Neural cell (in vitro differentiated cells): ENCODE data around the gene CIAPIN1. TPM values are rescaled to one million over a fixed set of nuclear protein-coding genes. Genes with fewer than 3 reads are reported as not detected.

ENCODE experiments used
- H2AFZ ChIP-seq: fragments of 200-600, 300-800 bp; sonication (generic), shearing (Covaris generic); 2 replicates; pipeline ENCODE4 v1.6.0; 2014; ENCODE audit warnings: low read depth, mild to moderate bottlenecking, antibody characterized with exemption, low read length, moderate library complexity
- H3F3A ChIP-seq: fragments of 200-600 bp; shearing (Covaris generic); 2 replicates; pipeline ENCODE4 v1.6.1; 2016; ENCODE audit warnings: mild to moderate bottlenecking, moderate library complexity, mixed read lengths, antibody characterized with exemption, low read length; ENCODE audit not compliant: insufficient read depth, poor library complexity, severe bottlenecking
- H3K27ac ChIP-seq: fragments of 200-600, 300-800 bp; sonication (generic), shearing (Covaris generic); 2 replicates; pipeline ENCODE4 v1.5.1; 2014; ENCODE audit warnings: mild to moderate bottlenecking, low read length, moderate library complexity
- H3K27me3 ChIP-seq: fragments of 300-800, 200-600 bp; sonication (generic), shearing (Covaris generic); 2 replicates; pipeline ENCODE4 v1.6.0; 2014; ENCODE audit warnings: mild to moderate bottlenecking, low read depth, low read length, moderate library complexity; ENCODE audit not compliant: insufficient read depth
- H3K36me3 ChIP-seq: fragments of 300-800, 200-600 bp; sonication (generic), shearing (Covaris generic); 2 replicates; pipeline ENCODE4 v1.5.1; 2014; ENCODE audit warnings: mild to moderate bottlenecking, antibody characterized with exemption, low read length, moderate library complexity; ENCODE audit not compliant: insufficient read depth
- H3K4me2 ChIP-seq: fragments of 300-800, 200-600 bp; sonication (generic), shearing (Covaris generic); 2 replicates; pipeline ENCODE4 v1.6.0; 2014; ENCODE audit warnings: mild to moderate bottlenecking, low read length
- H3K4me3 ChIP-seq: fragments of 300-800, 200-600 bp; sonication (generic), shearing (Covaris generic); 2 replicates; pipeline ENCODE4 v1.5.1; 2014; ENCODE audit warnings: mild to moderate bottlenecking, low read length, moderate library complexity
- H3K79me2 ChIP-seq: fragments of 200-600 bp; shearing (Covaris generic); replicated peaks from 2 replicates; pipeline ENCODE4 v1.6.0; 2014; ENCODE audit warnings: mild to moderate bottlenecking, low read length, moderate library complexity; ENCODE audit not compliant: insufficient read depth
- H3K9ac ChIP-seq: fragments of 300-800, 200-600 bp; sonication (generic), shearing (Covaris generic); 2 replicates; pipeline ENCODE4 v1.6.1; 2016; ENCODE audit warnings: mild to moderate bottlenecking, low read length, mixed read lengths
- H3K9me2 ChIP-seq: fragments of 200-600 bp; shearing (Covaris generic); 2 replicates; pipeline ENCODE4 v1.6.1; 2016; ENCODE audit warnings: mild to moderate bottlenecking, low read length, mixed read lengths; ENCODE audit not compliant: insufficient read depth
- H3K9me3 ChIP-seq: fragments of 200-600, 300-800 bp; sonication (generic), shearing (Covaris generic); 2 replicates; pipeline ENCODE4 v1.6.1; 2016; ENCODE audit warnings: mild to moderate bottlenecking, mixed run types, low read length, moderate library complexity, mixed read lengths
- H4K20me1 ChIP-seq: fragments of 200-600 bp; shearing (Covaris generic); 2 replicates; pipeline ENCODE4 v1.6.1; 2016; ENCODE audit warnings: mild to moderate bottlenecking, mixed run types; ENCODE audit not compliant: insufficient read depth
- EZH2 ChIP-seq: fragments of 200-600, 300-800 bp; shearing (Covaris generic), sonication (generic); IDR thresholded peaks from 2 replicates; pipeline ENCODE4 v1.6.1; 2014; ENCODE audit warnings: antibody characterized with exemption, low read length, borderline replicate concordance, mild to moderate bottlenecking; ENCODE audit not compliant: insufficient read depth, poor library complexity, severe bottlenecking
- MXI1 ChIP-seq: fragments of 450-650 bp; conservative IDR thresholded peaks from 2 replicates; pipeline ENCODE4 v1.6.1; 2014; ENCODE audit warnings: antibody characterized with exemption, mild to moderate bottlenecking; ENCODE audit not compliant: poor library complexity, severe bottlenecking
- POLR2AphosphoS5 ChIP-seq: IDR thresholded peaks from 2 replicates; pipeline ENCODE4 v1.6.1; 2012
- RAD21 ChIP-seq: fragments of 450-650 bp; conservative IDR thresholded peaks from 2 replicates; pipeline ENCODE4 v1.6.1; 2014; ENCODE audit warnings: antibody characterized with exemption, mild to moderate bottlenecking, moderate library complexity
- SMC3 ChIP-seq: fragments of 450-650 bp; conservative IDR thresholded peaks from 2 replicates; pipeline ENCODE4 v1.6.1; 2014; ENCODE audit warnings: antibody characterized with exemption, mild to moderate bottlenecking, moderate library complexity; ENCODE audit not compliant: poor library complexity
- TAF1 ChIP-seq: IDR thresholded peaks from 2 replicates; pipeline ENCODE4 v1.6.1; 2012; ENCODE audit warnings: low read depth
- polyA plus RNA-seq: library from polyadenylated mRNA; depleted of rRNA; stranded (reverse); fragments of >200 nt; gene quantifications from 2 replicates; pipeline ENCODE4 v1.2.3, GENCODE V29; 2014
- TF ChIP-seq, protein P1 (sequence below): fragments of 450-650 bp; IDR thresholded peaks from 2 replicates; pipeline ENCODE4 v1.5.1; 2014; ENCODE audit warnings: antibody characterized with exemption, mild to moderate bottlenecking, moderate library complexity; ENCODE audit not compliant: poor library complexity, severe bottlenecking
- TF ChIP-seq, protein P2 (sequence below): IDR thresholded peaks from 2 replicates; pipeline ENCODE4 v1.6.1; 2012; ENCODE audit warnings: borderline replicate concordance

The CIAPIN1 gene
- polyA plus RNA-seq, 1 donor from 2014 or later = 117 TPM

DNA sequence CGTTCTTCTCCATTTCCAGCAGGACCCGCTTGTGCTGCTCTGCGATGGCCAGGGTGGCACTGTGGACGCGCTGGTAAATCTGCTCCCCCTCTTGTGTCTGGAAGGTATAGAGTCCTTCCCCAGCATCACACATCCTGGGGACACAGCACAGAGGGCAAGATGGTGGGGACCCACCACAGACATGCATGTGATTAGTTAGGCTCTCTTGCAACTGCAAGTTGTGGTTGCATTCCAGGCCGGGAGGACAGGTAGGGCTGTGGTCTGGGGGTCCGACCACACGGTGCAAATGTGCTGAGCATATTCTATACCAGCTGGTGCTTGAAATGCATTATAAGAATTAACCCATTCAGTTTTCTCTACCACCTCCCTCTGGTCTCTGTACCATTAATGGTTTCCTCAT, 26.7 kb upstream of the CIAPIN1 start:
- Histone ChIP-seq H3K27ac (no peak overlapping the region), H3K36me3 (no peaks in the 10 kb centered on the region), H3K4me2 (no peak overlapping the region)

DNA sequence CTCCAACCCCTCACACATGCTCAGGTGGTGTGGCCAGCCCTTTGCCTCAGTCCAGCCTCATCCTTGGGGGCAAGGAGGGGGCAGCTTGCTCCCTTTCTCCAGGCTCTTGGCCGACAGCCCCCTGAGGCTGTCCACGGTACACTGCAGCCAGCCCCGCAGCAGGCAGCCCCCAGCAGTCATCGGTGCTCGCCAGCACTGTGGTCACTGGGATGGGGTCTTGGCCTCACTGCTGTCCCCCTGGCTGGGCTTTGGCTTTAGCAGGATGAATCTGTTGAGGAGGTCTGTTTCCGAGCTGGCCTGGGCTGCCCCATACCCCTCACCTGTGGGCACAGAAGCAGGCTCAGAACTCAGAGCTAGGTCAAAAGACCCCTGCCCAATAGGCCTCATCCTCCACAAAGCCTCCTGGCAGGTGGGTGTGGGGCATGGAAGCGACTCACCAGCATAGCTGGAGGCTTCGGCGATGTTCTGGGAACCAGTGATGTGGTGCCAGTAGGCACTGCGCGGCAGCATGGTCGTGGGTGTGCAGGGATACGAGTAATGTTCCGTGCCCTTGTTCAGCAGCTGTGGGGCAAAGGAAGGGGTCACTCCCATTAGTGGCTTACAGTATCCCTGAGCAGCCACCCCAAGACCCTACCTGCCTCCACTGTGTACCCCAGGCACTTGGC, 26.1 kb upstream of the CIAPIN1 start:
- Histone ChIP-seq H3K79me2 (peaks cover 19% of the 10 kb centered on the region), H4K20me1 (peaks cover 4% of the 10 kb centered on the region), H3K9me3 (no peaks in the 10 kb centered on the region), H3K4me3 (no peak overlapping the region), H3K9ac (no peak overlapping the region), H3K36me3 (no peaks in the 10 kb centered on the region), H2AFZ (no peak overlapping the region), H3K27me3 (no peaks in the 10 kb centered on the region), H3K4me2 (no peak overlapping the region), H3F3A (no peaks in the 10 kb centered on the region), H3K9me2 (no peaks in the 10 kb centered on the region), H3K27ac (no peak overlapping the region)
- TF ChIP-seq MXI1 (no peak), TAF1 (no peak), EZH2 (no peak)

More for the DNA sequence above, 26.7 kb upstream of the CIAPIN1 start:
- Histone ChIP-seq H3K9me2 (no peaks in the 10 kb centered on the region), H3K4me3 (no peak overlapping the region), H2AFZ (no peak overlapping the region), H3K9me3 (no peaks in the 10 kb centered on the region), H3K9ac (no peak overlapping the region), H4K20me1 (peaks cover 4% of the 10 kb centered on the region), H3K27me3 (no peaks in the 10 kb centered on the region), H3F3A (no peaks in the 10 kb centered on the region), H3K79me2 (peaks cover 24% of the 10 kb centered on the region)
- TF ChIP-seq RAD21 (no peak), POLR2AphosphoS5 (no peak), SMC3 (no peak)
- TF ChIP-seq, protein P1, sequence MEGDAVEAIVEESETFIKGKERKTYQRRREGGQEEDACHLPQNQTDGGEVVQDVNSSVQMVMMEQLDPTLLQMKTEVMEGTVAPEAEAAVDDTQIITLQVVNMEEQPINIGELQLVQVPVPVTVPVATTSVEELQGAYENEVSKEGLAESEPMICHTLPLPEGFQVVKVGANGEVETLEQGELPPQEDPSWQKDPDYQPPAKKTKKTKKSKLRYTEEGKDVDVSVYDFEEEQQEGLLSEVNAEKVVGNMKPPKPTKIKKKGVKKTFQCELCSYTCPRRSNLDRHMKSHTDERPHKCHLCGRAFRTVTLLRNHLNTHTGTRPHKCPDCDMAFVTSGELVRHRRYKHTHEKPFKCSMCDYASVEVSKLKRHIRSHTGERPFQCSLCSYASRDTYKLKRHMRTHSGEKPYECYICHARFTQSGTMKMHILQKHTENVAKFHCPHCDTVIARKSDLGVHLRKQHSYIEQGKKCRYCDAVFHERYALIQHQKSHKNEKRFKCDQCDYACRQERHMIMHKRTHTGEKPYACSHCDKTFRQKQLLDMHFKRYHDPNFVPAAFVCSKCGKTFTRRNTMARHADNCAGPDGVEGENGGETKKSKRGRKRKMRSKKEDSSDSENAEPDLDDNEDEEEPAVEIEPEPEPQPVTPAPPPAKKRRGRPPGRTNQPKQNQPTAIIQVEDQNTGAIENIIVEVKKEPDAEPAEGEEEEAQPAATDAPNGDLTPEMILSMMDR = no peak
- TF ChIP-seq, protein P2, sequence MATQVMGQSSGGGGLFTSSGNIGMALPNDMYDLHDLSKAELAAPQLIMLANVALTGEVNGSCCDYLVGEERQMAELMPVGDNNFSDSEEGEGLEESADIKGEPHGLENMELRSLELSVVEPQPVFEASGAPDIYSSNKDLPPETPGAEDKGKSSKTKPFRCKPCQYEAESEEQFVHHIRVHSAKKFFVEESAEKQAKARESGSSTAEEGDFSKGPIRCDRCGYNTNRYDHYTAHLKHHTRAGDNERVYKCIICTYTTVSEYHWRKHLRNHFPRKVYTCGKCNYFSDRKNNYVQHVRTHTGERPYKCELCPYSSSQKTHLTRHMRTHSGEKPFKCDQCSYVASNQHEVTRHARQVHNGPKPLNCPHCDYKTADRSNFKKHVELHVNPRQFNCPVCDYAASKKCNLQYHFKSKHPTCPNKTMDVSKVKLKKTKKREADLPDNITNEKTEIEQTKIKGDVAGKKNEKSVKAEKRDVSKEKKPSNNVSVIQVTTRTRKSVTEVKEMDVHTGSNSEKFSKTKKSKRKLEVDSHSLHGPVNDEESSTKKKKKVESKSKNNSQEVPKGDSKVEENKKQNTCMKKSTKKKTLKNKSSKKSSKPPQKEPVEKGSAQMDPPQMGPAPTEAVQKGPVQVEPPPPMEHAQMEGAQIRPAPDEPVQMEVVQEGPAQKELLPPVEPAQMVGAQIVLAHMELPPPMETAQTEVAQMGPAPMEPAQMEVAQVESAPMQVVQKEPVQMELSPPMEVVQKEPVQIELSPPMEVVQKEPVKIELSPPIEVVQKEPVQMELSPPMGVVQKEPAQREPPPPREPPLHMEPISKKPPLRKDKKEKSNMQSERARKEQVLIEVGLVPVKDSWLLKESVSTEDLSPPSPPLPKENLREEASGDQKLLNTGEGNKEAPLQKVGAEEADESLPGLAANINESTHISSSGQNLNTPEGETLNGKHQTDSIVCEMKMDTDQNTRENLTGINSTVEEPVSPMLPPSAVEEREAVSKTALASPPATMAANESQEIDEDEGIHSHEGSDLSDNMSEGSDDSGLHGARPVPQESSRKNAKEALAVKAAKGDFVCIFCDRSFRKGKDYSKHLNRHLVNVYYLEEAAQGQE = no peak

DNA sequence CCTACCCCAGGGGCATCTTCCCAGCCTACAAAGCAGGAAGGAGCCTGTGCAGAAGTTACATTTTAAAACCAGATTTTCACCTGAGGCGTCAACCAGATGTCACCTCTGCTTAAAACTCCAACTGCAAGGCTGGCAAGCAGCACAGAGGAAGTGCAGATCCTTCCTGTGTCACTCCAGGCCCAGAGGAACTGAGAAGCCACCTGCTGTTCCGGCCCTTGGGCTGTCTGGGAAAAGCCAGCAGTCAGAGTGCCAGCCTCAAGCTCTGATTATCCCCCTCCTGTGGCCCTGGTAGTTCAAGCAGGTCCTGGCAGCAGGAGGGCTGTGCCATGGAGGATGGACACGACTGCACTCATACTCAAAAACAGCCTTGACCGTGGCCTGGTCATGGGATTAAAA, 25.5 kb upstream of the CIAPIN1 start:
- Histone ChIP-seq H3K27me3 (no peaks in the 10 kb centered on the region), H3K79me2 (peaks cover 14% of the 10 kb centered on the region), H3K9me2 (no peaks in the 10 kb centered on the region), H2AFZ (no peak overlapping the region), H4K20me1 (peaks cover 4% of the 10 kb centered on the region), H3F3A (no peaks in the 10 kb centered on the region), H3K27ac (no peak overlapping the region), H3K36me3 (no peaks in the 10 kb centered on the region), H3K9ac (no peak overlapping the region), H3K4me2 (no peak overlapping the region), H3K9me3 (no peaks in the 10 kb centered on the region), H3K4me3 (no peak overlapping the region)
- peak; percentile 3 for TF ChIP-seq POLR2AphosphoS5
- TF ChIP-seq, protein P2 = no peak
